ENCODE results near the gene DGKB. TPM values are rescaled to one million over a fixed set of nuclear protein-coding genes. Genes with fewer than 3 reads are reported as not detected.
A peak's percentile ranks its signal among the peaks of the same experiment; 100 is the strongest.

The DGKB gene
- total RNA-seq, 1 donor from 2014 or later: 2.9 TPM

DNA sequence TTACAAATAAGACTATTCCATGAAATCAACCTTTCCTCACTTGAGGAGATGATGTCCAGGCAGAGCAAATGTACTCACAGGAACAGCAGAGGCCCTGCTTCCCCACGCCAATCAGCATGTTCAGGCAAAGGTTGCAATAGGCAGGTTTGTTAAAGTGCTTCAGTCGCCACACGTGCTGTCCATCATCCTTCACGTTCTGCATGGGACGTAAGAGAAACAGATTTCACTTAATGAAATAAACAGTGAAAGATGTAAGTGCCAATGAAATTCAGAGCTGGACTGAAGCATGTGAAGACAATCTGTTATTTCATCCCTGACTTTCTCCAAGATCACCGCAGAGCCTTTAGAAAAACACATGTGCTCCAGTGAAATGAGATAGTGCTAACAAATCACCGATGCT, 217.4 kb downstream of the DGKB start:
- no peak for DNase-seq

DNA sequence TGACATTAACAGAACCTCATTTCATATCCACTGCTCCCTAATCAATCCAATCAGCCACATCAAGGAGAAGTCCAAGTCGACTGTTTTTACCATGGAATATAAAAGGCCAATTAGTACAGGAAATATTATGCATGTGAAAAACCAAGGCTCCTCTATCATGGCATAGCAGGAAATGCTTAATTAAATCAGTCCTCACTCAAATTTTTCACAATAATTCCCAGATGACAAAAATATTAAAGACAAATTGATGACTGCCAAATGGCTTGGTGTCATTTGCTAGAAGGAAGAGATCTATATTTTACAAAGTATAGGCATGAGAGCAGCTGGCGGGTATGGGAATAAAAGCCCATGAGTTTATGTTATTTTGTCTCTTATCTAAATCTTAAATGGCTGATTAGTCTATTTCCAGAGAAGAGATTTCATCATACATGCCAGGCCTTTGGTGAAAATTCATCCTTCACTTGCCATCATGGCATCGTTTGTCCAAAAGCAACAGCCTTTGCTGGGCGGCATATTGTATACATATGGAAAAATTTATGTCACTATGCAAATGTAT, 219.6 kb downstream of the DGKB start:
- DNase-seq: no peak

DNA sequence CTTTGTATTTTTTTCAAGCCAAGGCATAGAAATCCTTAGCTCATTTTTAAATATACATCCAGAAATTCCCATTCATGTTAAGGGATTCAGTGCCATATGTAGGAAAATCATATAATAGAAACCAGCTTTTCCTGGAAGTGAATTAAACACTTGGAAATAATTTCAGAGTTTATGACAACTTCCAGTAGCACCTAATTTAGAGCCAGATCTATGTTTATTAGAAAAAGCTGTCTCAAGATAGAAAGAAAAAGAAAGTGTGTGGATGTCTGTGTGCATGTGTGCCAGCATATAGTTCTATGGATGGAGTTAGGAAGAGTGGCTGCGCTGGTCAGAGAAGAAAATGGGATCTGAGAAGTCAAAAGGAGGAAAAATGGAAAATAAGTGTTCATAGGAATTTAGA, 225.7 kb downstream of the DGKB start:
- peak; percentile 47 for DNase-seq

DNA sequence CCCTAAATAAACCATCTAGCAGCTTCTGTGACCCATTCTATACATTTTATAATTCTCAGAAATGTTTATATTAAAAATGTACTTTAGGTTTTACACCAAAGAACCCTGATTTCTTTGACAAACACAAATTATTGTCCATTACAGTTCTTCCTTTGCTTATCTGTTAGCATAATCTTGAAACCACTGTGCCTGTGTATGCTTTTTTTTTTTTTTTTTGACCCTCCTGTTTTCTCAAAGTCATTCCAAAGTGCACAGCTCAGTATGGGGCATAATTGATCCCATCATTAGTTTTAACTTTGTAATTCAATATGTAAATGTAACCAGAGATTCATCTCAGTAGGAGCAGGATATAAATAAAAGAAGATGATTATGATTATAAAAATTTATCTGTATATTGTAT, 229.3 kb downstream of the DGKB start:
- DNase-seq: no peak

DNA sequence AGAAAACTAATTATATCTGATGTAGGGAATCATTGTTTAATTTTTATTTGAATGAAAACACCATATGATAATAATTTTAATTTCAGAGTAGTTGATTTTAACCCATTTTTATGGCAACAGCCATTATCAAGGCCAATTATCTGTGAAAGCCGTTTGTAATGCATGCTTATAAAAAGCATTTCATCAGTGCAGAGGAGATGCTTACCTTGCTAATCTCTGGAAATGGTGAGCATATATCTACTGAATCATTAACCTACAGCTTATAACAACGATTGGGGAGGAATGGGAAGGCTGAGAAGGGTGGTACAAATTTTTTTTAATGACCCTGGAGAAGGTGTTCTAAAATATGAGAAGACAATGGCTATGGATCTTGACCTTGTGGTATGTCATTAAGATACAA, 235.6 kb downstream of the DGKB start:
- DNase-seq: no peak

DNA sequence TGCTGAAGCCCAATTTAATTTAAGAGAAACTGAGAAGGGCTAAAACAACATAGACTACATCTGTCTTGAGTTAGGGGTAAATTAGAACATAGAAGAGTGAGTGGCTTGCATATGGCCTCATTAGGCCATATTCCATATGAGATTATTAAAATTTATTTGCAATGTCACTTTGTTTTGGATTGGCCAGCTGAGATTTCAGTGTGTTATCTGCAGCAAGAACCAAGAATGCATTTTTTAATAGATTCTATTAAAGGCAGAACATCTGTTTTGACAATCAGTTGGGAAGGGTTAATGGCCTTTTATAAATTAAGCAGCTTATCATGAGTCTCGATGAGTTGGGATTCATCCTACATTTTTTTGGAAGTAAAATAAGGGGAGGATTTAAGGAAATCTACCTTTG, 236.2 kb downstream of the DGKB start:
- DNase-seq: no peak

DNA sequence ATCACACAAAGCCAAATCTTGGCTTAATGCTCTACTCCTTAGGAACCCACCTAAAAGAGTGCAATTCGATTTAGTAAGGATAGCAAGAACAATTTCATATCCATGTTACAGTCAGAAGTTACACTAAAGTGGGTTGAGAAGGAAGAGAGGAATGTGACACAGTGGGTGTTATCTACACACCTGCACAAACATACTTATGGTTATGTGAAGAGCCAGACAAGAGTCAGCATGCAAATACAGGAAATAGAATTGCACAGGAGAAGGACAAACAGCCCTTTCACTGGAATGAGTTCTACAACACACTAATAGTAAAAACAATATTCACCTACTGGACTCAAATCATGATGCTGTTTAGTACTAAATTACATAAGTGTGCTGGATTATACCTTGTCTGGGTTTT, 262.8 kb downstream of the DGKB start:
- no peak for DNase-seq

DNA sequence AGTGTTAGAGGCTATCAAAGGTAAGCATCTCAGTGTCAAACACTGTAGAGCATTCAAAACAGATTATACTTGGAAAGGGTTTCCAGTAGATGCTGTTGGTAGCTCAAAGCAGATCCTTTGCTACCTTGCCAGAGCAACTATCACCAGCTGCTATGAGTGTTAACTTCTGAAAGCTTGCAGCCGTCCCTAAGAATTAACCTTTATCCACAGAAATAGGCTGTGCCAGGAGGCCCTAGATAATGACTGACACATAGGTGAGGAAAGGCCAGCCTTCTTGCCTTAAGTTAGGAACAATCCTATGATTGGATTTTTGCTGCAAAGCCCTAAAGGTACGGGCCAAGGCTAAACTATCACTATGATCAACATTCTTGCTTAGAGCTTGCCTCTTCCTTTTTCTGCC, 263.2 kb downstream of the DGKB start:
- no peak for DNase-seq

DNA sequence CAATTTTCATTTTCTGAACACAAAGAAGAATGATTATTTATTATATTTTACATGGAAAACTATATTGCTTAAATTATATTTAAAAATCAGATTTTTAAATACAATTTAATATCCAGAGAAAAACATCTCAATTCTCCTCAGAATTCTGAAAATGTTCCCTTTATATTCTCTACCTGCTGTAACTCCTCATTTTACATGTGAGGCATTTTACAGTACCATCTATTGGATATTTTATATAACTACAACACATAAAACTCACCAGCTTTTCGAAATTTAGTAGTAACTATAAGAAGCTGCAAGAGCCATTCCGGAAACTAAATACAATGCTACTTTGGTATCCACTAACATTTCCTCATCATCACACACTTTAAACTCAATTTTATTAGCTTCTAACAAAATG, 264.6 kb downstream of the DGKB start:
- no peak for DNase-seq

DNA sequence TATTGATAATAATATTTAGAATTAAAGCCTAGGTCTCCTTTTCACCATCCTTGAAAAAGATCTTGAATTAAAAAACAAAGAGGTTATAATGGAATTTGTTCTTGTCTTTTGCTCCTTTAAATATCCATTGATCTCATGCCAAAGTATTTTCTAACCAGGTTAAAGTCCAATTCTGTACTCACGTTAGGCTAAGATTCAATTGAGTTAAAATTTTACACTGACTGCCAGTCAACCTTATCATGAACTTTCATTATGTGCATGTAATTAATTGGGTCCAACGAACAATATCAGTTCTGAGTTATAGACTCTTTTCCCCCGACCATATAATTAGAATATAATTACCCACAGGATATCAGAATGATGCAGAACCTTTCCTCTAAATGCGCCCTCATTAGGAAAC, 266.6 kb downstream of the DGKB start:
- DNase-seq: no peak

DNA sequence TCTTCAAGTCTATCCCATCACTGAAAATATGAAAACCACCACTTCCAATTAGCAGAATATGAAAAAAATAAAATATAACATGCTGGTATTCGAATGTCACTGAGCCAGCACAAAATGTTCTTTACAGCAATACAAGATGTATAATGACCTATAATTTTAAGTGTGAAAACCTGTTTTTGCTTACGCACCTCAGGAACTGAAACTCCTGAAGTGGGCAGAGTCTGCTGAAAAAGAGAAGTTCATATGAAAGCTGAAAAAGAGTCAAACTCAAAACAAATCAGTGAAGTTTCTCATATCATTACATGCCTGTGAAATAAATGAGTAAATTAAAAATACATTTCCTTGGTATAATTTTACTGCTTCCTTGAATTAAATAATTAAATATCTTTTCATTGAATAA, 272.5 kb downstream of the DGKB start:
- DNase-seq: no peak

DNA sequence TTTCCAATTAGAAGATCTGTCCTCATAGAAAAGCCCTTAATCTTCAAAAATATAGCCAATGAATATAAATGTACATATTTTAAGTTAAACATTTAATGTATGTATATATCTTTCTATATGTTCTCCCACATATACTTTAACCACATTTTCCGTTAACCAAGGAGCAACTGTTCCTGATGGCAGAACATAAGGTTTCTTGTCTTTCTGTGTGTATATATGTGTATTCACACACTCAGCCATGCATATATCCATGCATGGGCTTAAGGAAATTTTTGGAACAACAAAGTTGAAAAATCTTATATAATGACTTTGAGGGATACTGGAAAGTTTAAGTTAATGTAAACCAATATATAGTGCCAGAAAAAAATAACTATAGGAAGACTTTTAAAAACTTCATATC, 274.0 kb downstream of the DGKB start:
- no peak for DNase-seq

DNA sequence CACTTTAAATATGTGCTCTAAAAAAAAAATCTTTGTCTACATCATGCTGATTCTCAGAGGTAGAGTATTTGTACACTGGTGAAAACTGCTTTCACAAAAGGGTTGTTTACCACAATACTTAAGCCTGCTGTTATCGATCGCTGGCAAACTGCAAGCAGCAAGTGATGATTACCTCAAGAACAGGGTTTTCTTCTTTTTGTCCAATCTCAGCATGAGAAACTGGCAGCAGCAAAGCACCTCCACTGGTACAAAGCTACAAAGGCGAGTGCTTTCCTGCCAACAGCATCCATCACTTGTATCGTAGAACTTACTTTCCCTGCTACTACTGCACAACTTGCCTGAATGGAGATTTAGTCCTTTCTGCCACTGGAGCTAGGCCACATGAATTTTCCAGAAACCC, 276.5 kb downstream of the DGKB start:
- no peak for DNase-seq

DNA sequence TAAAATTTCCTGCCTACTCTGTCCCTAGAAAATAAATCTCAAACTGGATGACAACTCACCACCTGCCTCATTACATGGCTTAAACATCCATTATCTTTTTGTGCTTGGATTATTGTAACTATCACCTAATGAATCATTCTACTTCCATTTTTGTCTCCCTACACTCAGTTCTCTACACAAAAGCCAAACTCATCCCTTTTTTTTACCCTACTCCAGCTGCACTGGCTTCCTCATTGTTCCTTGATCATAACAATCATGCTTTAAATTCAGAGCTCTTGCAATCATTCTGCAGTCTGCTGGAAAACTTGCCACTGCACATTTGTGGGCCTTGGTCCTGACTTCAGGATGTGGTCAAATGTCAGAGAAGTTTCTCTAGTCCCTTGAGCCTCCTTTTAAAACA, 280.0 kb downstream of the DGKB start:
- DNase-seq: no peak

DNA sequence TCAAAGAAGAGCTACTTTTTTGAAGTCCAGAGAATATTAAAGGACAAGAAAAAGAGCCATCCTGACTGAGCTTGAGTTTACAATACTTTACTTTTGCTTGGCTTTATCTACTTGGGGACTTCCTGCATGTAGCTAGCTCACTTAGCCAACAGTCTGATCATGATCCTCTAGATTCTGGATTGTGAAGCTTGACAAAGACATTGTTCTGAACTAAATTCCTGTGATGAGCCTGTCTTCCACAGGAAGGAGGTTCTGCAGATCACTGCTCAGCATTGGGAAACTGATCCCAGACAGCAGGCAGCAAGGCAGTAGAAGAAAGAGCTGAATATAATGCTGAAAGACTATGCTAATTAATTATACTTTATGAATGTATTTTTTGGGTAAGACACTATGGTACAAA, 296.4 kb downstream of the DGKB start:
- DNase-seq: no peak

DNA sequence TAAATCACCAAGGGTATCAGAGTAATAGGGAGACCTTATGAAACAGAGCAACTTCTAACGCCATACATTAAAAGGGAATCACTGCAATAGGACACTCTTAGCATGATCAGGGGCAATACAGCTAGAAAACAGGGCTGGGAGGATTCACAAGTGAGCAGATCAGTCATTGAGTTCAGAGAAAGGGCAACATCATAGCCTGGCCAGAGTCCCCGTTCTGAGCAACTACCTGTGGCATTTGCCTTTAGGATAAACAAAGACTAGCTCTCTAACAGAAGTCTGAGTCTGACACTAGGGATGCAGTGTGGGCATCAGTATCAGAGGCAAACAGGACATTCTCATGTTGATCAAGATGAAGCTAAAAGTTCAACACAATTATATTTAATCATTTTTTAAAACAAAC, 297.9 kb downstream of the DGKB start:
- no peak for DNase-seq

DNA sequence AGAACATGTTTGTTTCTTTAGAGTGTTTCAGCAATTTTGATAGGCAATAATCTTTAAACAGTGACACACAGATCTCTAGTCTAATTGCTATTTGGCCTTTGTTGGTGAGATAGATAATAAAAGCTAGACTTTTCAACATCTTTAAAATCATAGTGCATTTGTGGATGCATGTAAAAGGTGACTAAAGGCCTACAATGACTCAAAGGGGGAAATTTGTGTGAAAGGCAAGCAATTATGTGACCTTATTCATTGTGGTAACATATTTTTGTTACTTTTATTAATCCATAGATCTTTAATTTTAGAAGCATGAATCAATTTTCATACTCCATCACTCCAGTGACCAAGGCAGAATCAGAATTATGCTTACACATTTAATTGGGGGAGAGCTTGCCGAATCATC, 299.7 kb downstream of the DGKB start:
- no peak for DNase-seq

DNA sequence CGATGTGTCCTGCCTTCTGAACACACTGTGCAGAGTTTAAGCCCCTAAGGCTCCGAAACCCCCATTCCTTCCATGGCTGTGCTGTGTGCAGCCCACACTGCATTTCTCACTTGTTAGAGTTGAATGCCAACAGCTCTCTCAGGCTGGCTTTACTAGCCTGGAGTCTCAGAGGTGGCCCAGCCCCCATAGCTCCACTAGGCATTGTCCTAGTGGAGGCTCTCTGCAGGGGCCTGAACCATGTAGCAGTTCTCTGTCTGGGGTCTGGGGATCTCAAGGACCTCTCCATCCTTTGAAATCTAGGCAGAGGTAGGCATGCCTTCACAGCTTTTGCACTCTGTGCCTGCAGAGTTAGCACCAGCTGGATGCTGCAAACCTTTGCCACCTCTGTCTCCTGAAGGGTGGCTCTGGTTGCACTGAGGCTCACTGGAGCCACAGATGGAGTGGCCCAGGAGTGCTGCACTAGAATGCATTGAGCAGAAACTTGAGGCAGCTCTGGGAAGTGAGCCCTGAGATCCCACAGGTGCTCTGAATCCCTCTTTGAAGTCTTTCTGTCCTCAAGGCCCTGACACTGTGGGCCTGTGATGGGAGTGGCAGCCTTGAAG, 301.7 kb downstream of the DGKB start:
- no peak for DNase-seq

DNA sequence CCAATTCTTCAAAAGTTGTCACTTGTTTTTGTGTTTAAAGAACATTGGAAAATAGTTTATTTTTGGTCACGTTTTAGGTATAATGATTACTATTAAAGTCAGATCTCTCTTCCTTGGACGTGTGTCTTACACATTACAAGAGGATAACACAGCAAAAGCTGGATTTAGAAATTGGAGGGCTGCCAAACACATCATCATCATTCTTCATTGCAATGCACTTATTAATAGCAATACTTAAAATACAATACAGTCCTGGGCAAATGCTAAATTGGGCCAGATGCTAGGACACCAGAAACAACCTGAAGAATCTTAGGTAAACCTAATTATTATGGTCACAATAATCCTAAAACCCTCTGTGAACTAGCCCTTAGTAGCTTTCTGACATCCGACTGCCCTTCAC, 303.6 kb downstream of the DGKB start:
- DNase-seq: no peak

DNA sequence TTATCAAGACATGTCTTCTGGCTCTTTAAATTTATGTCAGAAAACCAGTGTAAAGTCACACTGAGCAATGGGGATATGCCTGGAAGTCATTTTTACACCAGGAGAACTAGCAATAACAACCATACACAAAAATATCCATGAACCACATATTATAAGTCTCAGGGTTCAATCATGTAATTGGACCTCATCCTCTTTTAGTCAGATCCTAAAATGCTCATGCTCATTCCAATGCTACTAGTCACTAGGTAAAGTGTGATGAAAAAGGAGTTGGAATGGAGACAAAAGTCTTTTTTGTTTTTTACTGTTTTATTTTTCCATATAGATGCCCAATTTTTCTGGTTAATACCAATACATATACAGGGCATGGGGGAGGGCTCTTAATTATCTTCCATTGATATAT, 306.1 kb downstream of the DGKB start:
- no peak for DNase-seq

DNA sequence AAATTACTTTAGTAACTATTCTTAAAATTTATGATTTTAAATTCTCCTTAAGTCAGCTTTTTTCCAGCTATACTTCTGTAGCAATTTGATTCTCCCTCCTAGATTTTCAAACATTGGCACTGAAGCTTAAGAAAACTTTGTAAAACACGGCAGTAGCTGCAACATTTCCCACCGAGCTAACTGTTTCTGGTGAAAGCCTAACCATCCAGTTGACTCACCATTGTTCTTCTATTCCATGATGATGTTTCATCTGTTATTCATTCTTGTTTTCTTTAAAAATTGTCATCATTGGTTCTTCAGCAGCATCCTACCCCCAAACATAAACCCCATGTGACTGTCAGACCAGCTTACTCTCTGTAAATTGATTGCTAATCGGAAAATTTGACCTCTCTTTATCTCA, 312.3 kb downstream of the DGKB start:
- no peak for DNase-seq

DNA sequence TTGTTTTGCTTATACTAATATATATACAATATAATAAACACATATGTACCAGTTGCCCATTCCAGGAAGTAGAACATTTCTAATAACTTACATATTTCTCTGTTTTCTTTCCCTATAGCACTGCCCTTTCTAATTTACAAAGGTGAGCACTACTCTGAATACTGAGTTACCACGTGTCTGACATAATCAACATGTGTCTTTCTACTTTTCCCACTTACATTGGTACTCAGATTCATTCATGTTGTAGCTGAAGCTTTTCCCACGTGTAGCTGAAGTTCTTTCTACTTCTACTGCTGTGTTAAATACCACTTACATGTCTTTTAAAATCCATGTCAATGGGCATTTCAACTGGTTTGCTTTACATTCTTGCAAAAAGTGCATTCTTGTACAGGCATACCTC, 317.3 kb downstream of the DGKB start:
- DNase-seq: no peak

DNA sequence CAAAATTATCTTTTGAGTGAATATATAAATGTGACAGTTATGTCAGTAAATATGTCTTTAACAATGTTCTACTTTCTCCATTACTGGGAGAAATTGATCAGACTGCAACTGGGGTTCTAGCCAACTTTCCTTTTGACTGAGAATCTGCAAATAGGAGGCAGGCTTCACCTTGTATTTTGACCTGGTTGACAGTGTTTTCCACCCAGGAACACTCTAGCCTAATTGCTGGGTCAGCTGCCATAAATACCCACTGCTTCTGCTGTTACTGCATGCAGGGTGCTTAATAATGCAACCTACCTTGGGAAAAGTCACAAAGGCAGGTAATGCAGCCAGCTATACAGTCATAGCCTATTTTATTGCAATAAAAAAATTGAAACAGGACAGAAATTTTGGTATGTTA, 319.0 kb downstream of the DGKB start:
- no peak for DNase-seq

DNA sequence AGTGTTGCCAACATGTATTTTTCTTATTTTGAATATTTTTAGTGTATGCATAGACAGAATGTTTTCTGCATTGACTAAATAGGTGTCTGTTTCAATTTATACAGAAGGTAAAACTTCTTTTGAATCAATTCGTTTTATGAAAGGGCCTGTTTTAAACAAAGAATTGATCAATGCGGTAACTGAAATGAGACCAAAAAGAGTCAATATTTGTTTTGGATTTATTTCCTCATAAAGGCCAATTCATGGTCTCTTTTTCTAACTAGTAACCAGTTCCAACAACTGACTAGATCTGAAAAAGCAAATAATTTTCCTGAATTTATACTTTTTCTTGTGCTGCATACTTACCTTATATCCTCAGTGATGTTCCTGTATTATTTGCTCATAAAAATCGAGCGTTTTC, 320.5 kb downstream of the DGKB start:
- no peak for DNase-seq

DNA sequence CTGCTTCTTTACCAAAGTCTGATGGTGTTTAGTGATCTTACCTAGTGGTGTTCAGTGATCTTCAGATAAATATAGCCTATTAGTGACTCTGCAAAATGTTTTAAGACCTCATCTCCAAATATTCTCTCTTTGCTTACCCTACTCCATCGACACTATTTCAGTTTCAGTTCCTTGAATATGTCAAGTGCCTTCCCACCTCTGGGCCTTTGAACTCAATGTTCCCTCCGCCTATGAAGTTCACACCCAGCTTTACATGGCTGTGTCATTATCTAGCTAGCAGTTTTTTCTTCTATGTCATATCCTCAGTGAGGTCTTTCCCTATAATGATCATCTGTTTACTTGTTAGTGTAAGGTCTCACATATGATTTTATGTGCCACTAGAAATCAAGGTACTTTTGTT, 322.6 kb downstream of the DGKB start:
- DNase-seq: no peak

Data from skin of body (tissue), 2 donors.